A673 (cell line): ENCODE measurements around the gene ESF1.

ENCODE experiments used
- EZH2 ChIP-seq: fragments of 200-600 bp; sonication (generic); IDR thresholded peaks from 2 replicates; pipeline ENCODE4 v1.6.1; 2017; ENCODE audit warnings: borderline replicate concordance, low read depth, mild to moderate bottlenecking, mixed read lengths, antibody characterized with exemption, low read length; ENCODE audit not compliant: poor library complexity, severe bottlenecking
- TF ChIP-seq, protein P1 (sequence below): fragments of 300-800, 200-600 bp; sonication (generic); conservative IDR thresholded peaks from 2 replicates; pipeline ENCODE4 v1.5.1; 2017; ENCODE audit warnings: low read depth, mild to moderate bottlenecking, antibody characterized with exemption, low read length, moderate library complexity, mixed read lengths

DNA sequence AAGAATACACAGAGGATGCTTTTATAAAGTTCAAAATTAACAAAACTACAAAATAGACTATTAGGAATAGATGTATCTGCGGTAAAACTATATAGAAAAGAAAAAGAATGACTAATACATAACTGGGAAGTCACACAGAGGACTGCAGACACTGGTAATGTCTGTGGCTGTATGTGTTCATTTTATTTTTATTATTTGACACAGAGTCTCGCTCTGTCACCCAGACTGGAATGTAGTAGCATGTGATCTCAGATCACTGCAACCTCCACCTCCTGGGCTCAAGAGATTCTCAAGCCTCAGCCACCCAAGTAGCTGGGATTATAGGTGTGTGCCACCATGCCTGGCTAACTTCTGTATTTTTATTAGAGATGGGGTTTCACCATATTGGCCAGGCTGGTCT is 38.9 kb downstream of the ESF1 start:
- TF ChIP-seq, protein P1, sequence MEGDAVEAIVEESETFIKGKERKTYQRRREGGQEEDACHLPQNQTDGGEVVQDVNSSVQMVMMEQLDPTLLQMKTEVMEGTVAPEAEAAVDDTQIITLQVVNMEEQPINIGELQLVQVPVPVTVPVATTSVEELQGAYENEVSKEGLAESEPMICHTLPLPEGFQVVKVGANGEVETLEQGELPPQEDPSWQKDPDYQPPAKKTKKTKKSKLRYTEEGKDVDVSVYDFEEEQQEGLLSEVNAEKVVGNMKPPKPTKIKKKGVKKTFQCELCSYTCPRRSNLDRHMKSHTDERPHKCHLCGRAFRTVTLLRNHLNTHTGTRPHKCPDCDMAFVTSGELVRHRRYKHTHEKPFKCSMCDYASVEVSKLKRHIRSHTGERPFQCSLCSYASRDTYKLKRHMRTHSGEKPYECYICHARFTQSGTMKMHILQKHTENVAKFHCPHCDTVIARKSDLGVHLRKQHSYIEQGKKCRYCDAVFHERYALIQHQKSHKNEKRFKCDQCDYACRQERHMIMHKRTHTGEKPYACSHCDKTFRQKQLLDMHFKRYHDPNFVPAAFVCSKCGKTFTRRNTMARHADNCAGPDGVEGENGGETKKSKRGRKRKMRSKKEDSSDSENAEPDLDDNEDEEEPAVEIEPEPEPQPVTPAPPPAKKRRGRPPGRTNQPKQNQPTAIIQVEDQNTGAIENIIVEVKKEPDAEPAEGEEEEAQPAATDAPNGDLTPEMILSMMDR, result no peak
- no peak for TF ChIP-seq EZH2
